ENCODE results near the gene GPD2.
A peak's percentile ranks its signal among the peaks of the same experiment; 100 is the strongest.

GPD2 gene

DNA sequence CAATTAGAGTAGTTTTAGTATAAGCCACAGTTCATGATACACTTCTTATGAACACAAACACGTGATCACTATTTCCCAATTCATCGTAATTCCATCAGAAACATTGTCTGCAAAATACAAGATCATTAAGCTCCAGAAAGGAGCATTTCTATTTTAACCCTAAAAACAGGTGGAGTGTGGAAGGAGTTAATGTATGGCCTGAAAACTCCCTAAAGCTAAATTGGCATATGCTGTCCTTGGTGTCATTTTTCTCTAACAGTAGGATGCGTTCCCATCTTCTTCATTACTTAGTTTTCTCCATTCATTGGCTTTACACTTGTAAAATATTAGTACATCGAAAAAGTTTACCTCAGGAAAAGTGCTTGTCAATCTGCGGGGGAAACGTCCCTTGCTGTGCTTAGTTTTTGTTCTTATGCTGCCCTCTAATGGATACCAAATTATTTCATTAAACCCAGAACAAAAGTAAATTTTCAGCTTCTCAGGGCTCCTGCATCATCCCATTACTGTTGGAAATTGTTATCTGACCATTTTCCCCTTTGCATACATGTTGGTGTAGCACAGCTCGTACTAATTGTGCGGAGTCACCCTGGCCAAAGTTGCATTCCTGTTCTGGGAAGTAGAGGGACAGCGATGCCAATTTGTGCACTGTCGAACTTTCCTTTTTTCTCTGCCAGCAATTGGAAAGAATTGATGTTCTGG, 153.4 kb downstream of the GPD2 start:
- Histone ChIP-seq H3K9me3 (ENCODE audit: insufficient read depth, low read length) (no peaks in the 10 kb centered on the region), H3K36me3 (ENCODE audit: insufficient read depth, insufficient read length, low read length) (no peaks in the 10 kb centered on the region), H3K4me3 (ENCODE audit: insufficient read length, low read depth) (no peak overlapping the region), H3K9ac (ENCODE audit: insufficient read length, low read depth) (no peak overlapping the region), H3K4me1 (ENCODE audit: insufficient read depth, insufficient read length) (no peaks in the 10 kb centered on the region), H3K27me3 (ENCODE audit: insufficient read depth, insufficient read length) (no peaks in the 10 kb centered on the region)
- TF ChIP-seq YY1 (IDR thresholded peaks at IDR 0.05; ENCODE audit: insufficient read depth, insufficient read length) (no peak), SUZ12 (IDR thresholded peaks at IDR 0.05; ENCODE audit: extremely low read depth, insufficient read depth, insufficient read length) (no peak), ZNF274 (IDR thresholded peaks at IDR 0.05; ENCODE audit: low read depth, low read length) (no peak)
- peak; percentile 36 for DNase-seq (ENCODE audit: low read depth, low spot score)

DNA sequence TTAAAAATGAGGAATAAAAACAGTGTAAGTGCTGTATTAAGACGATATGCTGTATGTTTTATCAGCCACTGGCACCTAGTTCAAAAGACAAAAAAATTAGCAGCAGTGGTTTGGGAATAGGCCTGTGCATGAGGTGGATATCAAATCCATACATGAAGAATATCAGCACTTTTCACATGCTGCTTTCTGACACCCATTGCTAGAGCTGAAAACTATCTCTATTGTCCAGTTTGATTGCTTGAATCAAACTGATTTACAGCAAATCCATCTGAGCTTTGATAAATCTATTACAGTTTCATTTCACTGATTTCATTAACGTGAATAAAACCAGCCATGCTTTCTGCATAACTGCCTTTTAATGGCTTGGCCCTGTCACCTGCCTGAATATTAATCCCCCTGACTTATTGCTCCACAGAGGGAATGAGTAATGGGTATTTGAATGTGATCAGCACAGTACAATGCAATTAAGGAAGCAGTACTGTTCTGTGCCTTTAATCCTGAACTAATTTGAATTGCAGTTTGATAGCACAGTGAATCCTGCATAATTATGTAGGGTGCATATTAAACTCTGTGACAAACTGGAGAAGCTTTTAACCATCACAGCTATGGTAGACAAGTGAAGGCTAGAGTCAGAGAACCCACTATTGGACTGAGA, 154.0 kb downstream of the GPD2 start:
- Histone ChIP-seq H3K9me3 (ENCODE audit: insufficient read depth, low read length) (no peaks in the 10 kb centered on the region), H3K4me3 (ENCODE audit: insufficient read length, low read depth) (no peak overlapping the region), H3K9ac (ENCODE audit: insufficient read length, low read depth) (no peak overlapping the region), H3K36me3 (ENCODE audit: insufficient read depth, insufficient read length, low read length) (no peaks in the 10 kb centered on the region), H3K4me1 (ENCODE audit: insufficient read depth, insufficient read length) (no peaks in the 10 kb centered on the region), H3K27me3 (ENCODE audit: insufficient read depth, insufficient read length) (no peaks in the 10 kb centered on the region)
- no peak for DNase-seq (ENCODE audit: low read depth, low spot score)
- no peak for TF ChIP-seq SUZ12 (IDR thresholded peaks at IDR 0.05; ENCODE audit: extremely low read depth, insufficient read depth, insufficient read length)
- TF ChIP-seq ZNF274 (IDR thresholded peaks at IDR 0.05; ENCODE audit: low read depth, low read length): no peak
- TF ChIP-seq YY1 (IDR thresholded peaks at IDR 0.05; ENCODE audit: insufficient read depth, insufficient read length): no peak

DNA sequence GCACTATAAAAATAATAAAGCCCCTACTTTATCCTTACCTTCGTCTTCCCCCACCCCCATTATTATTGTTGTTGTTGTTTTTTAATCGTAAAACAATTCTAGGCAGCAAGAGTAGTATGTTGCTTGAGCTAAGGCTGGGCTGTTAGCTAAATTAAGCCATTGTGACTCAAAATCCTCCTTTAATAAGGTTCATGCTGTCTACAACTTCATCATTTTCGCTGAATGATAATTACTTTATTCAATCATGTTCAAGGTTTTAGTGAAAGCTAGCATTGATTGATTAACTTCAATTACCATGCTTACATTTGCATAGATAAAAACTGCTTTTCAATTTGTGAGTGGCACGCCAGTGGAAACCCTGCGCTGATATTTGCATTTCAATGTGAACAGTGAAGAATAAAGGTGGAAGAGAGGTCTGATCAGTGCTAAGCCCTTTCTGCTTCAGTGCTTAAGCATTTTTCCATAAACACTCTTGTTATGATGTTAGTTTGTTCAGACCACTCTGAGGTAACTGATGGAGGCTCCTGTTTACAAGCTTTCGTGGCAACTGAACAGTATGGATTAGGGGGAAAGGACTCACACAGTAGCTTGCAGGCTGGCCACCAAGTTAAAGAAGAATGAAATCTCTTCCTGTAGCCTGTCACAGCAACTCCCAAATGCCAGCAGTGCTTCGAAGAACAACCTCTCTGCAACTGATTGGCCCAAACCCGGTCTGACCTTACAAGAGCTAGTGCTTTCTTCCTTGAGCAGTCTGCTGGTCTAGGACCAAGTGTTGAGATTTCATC, 156.8 kb downstream of the GPD2 start:
- H3K36me3 ChIP-seq (ENCODE audit: insufficient read depth, insufficient read length, low read length): no peaks in the 10 kb centered on the region
- H3K9ac ChIP-seq (ENCODE audit: insufficient read length, low read depth): no peak overlapping the region
- no peaks in the 10 kb centered on the region for H3K27me3 ChIP-seq (ENCODE audit: insufficient read depth, insufficient read length)
- peak; percentile 32 for DNase-seq (ENCODE audit: low read depth, low spot score)
- no peaks in the 10 kb centered on the region for H3K9me3 ChIP-seq (ENCODE audit: insufficient read depth, low read length)
- TF ChIP-seq YY1 (IDR thresholded peaks at IDR 0.05; ENCODE audit: insufficient read depth, insufficient read length) (no peak), ZNF274 (IDR thresholded peaks at IDR 0.05; ENCODE audit: low read depth, low read length) (no peak)
- no peak overlapping the region for H3K4me3 ChIP-seq (ENCODE audit: insufficient read length, low read depth)
- H3K4me1 ChIP-seq (ENCODE audit: insufficient read depth, insufficient read length): no peaks in the 10 kb centered on the region

DNA sequence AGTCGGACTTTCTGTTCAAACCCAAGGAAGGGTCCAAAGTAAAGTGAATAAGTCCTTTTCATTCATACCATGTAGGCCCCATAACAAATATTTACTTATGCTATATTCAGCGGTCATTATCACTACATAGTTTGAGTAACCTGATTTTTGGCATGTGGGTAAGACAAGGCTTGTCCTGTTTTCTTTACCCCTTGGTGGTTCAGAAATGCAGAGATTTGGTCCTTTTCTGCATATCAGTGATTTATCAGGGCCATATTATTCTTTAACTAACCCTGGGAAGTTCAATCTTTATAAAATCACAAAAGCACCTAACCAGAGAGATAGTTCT, 157.4 kb downstream of the GPD2 start:
- Histone ChIP-seq H3K4me1 (ENCODE audit: insufficient read depth, insufficient read length) (no peaks in the 10 kb centered on the region), H3K9me3 (ENCODE audit: insufficient read depth, low read length) (no peaks in the 10 kb centered on the region), H3K27me3 (ENCODE audit: insufficient read depth, insufficient read length) (no peaks in the 10 kb centered on the region), H3K9ac (ENCODE audit: insufficient read length, low read depth) (no peak overlapping the region), H3K4me3 (ENCODE audit: insufficient read length, low read depth) (no peak overlapping the region), H3K36me3 (ENCODE audit: insufficient read depth, insufficient read length, low read length) (no peaks in the 10 kb centered on the region)
- TF ChIP-seq ZNF274 (IDR thresholded peaks at IDR 0.05; ENCODE audit: low read depth, low read length) (no peak), SUZ12 (IDR thresholded peaks at IDR 0.05; ENCODE audit: extremely low read depth, insufficient read depth, insufficient read length) (no peak), YY1 (IDR thresholded peaks at IDR 0.05; ENCODE audit: insufficient read depth, insufficient read length) (no peak)
- no peak for DNase-seq (ENCODE audit: low read depth, low spot score)

DNA sequence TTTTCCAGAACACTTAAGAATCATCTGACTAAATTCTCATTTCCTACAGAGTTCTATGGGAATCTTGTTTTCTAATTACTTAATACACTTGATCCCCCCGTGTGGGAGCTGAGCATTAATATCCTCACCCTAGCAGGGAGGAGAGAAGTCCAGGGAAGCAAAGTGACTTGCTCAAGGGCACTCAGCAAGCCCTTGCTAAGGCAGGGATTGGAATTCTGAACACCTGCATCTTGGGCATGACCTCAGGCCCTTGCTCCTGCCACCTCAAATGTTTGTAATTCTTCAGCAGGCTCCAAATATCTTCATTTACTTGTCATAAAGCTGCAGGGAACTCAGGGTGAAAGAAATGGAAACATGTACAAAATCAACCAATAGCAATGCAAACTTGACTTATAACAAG, 162.4 kb downstream of the GPD2 start:
- TF ChIP-seq SUZ12 (IDR thresholded peaks at IDR 0.05; ENCODE audit: extremely low read depth, insufficient read depth, insufficient read length): no peak
- no peak for TF ChIP-seq ZNF274 (IDR thresholded peaks at IDR 0.05; ENCODE audit: low read depth, low read length)
- no peak for TF ChIP-seq YY1 (IDR thresholded peaks at IDR 0.05; ENCODE audit: insufficient read depth, insufficient read length)
- no peak for DNase-seq (ENCODE audit: low read depth, low spot score)
- no peak overlapping the region for H3K9ac ChIP-seq (ENCODE audit: insufficient read length, low read depth)
- no peaks in the 10 kb centered on the region for H3K27me3 ChIP-seq (ENCODE audit: insufficient read depth, insufficient read length)
- H3K9me3 ChIP-seq (ENCODE audit: insufficient read depth, low read length): no peaks in the 10 kb centered on the region
- no peaks in the 10 kb centered on the region for H3K4me1 ChIP-seq (ENCODE audit: insufficient read depth, insufficient read length)
- no peaks in the 10 kb centered on the region for H3K36me3 ChIP-seq (ENCODE audit: insufficient read depth, insufficient read length, low read length)
- no peak overlapping the region for H3K4me3 ChIP-seq (ENCODE audit: insufficient read length, low read depth)

DNA sequence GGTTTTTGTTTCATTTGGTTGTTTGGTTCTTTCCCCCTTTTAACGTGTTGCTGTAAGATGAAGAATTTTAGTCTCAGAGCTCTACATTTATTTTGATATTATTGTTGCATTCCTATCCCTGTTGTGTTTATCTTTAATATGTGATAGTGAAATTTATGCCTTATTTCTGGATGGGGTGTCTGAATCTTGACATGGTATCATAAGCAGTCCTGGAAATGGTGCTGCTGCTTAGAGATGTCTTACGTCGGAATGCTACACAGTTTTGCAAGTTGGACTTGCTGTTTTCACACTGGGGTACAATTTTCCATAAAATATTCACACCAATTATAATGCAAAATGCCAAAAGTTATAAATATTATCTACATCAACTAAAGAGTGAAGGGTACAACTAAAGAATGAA, 164.0 kb downstream of the GPD2 start:
- H3K27me3 ChIP-seq (ENCODE audit: insufficient read depth, insufficient read length): no peaks in the 10 kb centered on the region
- no peaks in the 10 kb centered on the region for H3K4me1 ChIP-seq (ENCODE audit: insufficient read depth, insufficient read length)
- DNase-seq (ENCODE audit: low read depth, low spot score): no peak
- TF ChIP-seq SUZ12 (IDR thresholded peaks at IDR 0.05; ENCODE audit: extremely low read depth, insufficient read depth, insufficient read length) (no peak), YY1 (IDR thresholded peaks at IDR 0.05; ENCODE audit: insufficient read depth, insufficient read length) (no peak), ZNF274 (IDR thresholded peaks at IDR 0.05; ENCODE audit: low read depth, low read length) (no peak)
- no peaks in the 10 kb centered on the region for H3K9me3 ChIP-seq (ENCODE audit: insufficient read depth, low read length)
- H3K9ac ChIP-seq (ENCODE audit: insufficient read length, low read depth): no peak overlapping the region
- H3K4me3 ChIP-seq (ENCODE audit: insufficient read length, low read depth): no peak overlapping the region
- H3K36me3 ChIP-seq (ENCODE audit: insufficient read depth, insufficient read length, low read length): no peaks in the 10 kb centered on the region

DNA sequence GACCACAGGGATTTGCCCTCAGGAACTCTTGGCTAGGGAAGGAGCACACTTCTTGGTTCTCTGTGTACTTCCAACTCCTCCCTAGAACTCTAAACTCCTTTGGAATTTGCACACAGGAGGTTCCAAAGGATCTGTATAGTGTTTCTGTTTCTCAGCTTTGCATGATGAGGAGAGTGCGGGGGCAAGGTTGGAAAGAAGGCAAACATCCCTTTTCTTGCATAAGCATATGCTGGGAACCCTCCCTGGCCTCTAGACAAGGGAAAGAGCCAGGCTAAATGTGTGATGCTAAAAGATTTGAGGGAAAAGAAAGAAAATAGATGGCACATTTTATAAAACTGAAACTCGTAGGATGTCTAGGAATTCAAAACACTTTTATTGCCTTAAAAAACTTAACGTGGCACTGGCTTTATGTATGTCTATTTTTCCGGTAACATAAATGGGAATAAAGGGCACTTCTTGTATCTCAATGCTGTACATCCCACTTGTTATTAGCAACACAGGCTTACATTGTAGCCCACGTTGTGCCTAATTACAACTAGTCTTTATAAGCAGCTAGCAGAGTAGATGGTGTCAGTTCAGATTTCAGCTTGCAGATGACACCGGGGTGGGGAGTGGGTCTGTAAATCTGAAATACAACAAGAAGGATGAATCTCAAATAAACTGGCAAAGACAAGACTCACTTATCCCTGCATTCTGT, 165.8 kb downstream of the GPD2 start:
- Histone ChIP-seq H3K4me3 (ENCODE audit: insufficient read length, low read depth) (no peak overlapping the region), H3K9me3 (ENCODE audit: insufficient read depth, low read length) (no peaks in the 10 kb centered on the region), H3K9ac (ENCODE audit: insufficient read length, low read depth) (no peak overlapping the region), H3K27me3 (ENCODE audit: insufficient read depth, insufficient read length) (no peaks in the 10 kb centered on the region), H3K4me1 (ENCODE audit: insufficient read depth, insufficient read length) (no peaks in the 10 kb centered on the region), H3K36me3 (ENCODE audit: insufficient read depth, insufficient read length, low read length) (no peaks in the 10 kb centered on the region)
- no peak for DNase-seq (ENCODE audit: low read depth, low spot score)
- no peak for TF ChIP-seq ZNF274 (IDR thresholded peaks at IDR 0.05; ENCODE audit: low read depth, low read length)
- no peak for TF ChIP-seq YY1 (IDR thresholded peaks at IDR 0.05; ENCODE audit: insufficient read depth, insufficient read length)
- TF ChIP-seq SUZ12 (IDR thresholded peaks at IDR 0.05; ENCODE audit: extremely low read depth, insufficient read depth, insufficient read length): no peak

Data from NT2/D1 (cell line).